ENCODE measurements around the gene TBC1D22A.
A peak's percentile ranks its signal among the peaks of the same experiment; 100 is the strongest.
"Not testable (repeated sequence)": the region's sequence is repeated elsewhere in the genome, so short reads cannot be mapped to it uniquely, and the experiment has no call there.

Gene TBC1D22A

DNA sequence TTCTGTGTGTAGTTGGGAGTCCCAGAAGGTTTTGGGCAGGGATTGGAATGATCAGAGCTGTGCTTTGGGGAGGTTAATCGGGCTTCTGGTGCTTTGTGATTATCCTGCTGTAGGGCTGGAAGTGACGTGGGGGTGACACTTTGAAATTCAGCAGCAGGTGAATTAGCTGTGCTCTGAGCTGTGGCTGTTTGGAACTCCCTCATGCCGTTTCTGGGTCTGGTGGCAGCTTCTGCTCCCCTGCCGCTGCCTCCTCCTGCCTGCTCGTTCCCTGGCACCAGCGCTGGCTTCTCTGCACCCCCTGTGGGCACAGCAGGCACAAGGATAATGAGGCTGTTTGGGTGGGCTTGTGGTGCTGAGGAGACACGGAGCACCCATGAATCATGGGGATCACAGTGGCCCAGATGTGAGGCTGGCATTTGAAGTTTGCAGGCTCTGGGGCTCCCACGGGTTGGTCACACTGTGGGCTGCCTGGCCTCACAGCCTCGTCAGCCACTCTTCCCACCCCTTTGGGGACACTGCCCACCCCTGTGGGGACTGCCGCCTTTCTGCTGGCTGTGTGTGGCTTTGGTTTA lies 49.7 kb downstream of the TBC1D22A start:
- TF ChIP-seq, protein P1, sequence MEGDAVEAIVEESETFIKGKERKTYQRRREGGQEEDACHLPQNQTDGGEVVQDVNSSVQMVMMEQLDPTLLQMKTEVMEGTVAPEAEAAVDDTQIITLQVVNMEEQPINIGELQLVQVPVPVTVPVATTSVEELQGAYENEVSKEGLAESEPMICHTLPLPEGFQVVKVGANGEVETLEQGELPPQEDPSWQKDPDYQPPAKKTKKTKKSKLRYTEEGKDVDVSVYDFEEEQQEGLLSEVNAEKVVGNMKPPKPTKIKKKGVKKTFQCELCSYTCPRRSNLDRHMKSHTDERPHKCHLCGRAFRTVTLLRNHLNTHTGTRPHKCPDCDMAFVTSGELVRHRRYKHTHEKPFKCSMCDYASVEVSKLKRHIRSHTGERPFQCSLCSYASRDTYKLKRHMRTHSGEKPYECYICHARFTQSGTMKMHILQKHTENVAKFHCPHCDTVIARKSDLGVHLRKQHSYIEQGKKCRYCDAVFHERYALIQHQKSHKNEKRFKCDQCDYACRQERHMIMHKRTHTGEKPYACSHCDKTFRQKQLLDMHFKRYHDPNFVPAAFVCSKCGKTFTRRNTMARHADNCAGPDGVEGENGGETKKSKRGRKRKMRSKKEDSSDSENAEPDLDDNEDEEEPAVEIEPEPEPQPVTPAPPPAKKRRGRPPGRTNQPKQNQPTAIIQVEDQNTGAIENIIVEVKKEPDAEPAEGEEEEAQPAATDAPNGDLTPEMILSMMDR (IDR thresholded peaks at IDR 0.05), result no peak
- Histone ChIP-seq H3K27ac (no peak overlapping the region), H3K4me3 (no peak overlapping the region)
- DNase-seq (ENCODE audit: low spot score), result peak; percentile 69

DNA sequence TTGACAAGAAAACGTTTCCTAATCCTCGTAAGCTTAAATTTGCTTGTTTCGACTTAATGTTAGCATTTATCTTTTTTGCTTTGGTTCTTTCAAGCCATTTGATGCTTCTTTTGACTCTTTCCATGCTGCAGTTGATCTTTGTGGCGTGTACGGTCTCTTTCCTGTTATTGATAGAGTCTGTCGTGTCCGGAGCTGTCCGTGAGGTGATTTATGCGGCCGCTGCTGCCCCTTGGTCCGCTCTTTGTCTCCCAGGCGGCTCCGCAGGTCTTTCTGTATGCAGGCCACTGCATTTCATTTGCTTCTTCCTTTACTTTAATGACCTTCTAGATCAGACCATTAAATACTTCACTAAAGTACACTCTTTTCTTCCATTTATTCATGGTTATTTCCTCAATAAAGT lies 50.3 kb downstream of the TBC1D22A start:
- Histone ChIP-seq H3K4me3 (no peak overlapping the region), H3K27ac (no peak overlapping the region)
- no peak for DNase-seq (ENCODE audit: low spot score)
- TF ChIP-seq, protein P1 (IDR thresholded peaks at IDR 0.05), result no peak

DNA sequence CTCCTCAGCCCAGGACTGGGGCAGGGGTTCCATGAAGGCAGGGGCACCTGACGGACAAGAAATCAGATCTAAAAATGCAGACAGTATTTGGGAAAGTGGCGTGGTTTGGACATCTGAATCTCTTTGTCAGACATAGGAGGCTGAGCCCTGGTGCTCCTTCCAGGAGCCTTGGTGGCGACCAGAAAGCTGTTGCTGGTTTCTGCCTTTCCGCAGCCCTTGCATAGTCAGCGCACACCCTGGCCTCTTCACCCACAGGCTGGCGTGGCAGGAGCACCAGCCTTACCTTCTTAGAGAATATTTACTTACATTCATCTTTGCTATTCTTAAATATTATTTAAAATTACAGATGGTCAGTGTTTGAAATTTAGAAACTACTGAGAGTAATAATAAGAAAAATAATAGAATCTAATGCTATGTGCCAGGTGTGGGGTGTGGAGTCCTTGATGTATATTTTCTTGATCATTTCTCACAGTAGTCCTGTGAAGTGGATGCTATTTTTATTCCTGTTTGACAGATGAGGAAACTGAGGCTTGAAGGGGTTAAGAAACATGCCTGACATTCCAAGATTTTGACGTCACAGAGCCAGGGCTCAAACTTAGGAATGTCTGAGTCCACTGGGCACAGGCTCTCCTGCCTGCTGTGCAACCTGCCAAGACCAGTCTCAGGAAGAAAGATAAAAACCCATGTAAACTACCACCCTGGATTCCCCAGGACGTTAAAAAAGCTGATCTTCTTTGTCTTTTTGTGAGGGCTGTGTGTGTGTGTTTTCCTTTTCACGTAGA lies 51.6 kb downstream of the TBC1D22A start:
- H3K27ac ChIP-seq, result peak overlapping the region in 1 of 2 donors; percentile 78
- no peak overlapping the region for H3K4me3 ChIP-seq
- DNase-seq (ENCODE audit: low spot score), result peak; percentile 70
- TF ChIP-seq, protein P1 (IDR thresholded peaks at IDR 0.05), result no peak

DNA sequence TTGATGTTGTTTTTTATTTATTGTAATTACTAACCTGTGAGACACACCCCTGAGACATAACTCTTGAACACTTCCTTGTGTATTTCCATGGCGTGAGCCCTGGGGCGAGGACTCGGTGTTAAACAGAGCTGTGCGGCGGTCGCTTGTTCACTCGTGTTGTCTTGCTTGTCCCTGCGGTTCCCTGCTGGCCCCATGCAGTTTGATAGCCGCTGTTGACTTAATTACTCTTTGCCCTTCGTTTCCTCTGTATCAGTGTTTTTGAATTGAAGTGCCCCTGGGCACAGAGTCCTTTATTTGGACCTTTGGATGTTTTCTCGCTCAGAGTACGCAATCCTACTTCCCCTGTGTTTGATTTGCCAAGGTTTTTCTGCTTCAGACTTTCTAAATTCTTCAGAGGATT lies 52.7 kb downstream of the TBC1D22A start:
- TF ChIP-seq, protein P1 (IDR thresholded peaks at IDR 0.05), result no peak

DNA sequence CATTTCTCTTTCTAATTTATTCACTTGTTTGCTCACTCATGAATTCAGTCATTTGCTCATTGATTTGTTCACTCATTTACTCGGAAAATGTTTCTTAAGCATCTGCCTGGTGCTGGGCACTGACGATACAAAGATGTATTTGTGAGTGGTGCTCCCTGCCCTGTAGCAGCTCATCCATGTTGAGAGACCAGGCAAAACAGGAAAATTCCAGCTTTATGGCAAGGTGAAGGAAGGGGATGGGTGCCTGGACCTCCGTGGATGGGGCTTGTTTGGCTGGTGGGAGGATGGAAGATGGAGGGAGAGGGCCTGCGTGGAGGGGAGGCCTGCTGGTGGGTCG lies 53.1 kb downstream of the TBC1D22A start:
- TF ChIP-seq, protein P1 (IDR thresholded peaks at IDR 0.05), result no peak
- Histone ChIP-seq H3K27ac (peak overlapping the region in 1 of 2 donors; percentile 66), H3K4me3 (no peak overlapping the region)
- no peak for DNase-seq (ENCODE audit: low spot score)

More for the DNA sequence above, 52.7 kb downstream of the TBC1D22A start:
- no peak overlapping the region for H3K27ac ChIP-seq
- no peak overlapping the region for H3K4me3 ChIP-seq
- peak; percentile 55 for DNase-seq (ENCODE audit: low spot score)

DNA sequence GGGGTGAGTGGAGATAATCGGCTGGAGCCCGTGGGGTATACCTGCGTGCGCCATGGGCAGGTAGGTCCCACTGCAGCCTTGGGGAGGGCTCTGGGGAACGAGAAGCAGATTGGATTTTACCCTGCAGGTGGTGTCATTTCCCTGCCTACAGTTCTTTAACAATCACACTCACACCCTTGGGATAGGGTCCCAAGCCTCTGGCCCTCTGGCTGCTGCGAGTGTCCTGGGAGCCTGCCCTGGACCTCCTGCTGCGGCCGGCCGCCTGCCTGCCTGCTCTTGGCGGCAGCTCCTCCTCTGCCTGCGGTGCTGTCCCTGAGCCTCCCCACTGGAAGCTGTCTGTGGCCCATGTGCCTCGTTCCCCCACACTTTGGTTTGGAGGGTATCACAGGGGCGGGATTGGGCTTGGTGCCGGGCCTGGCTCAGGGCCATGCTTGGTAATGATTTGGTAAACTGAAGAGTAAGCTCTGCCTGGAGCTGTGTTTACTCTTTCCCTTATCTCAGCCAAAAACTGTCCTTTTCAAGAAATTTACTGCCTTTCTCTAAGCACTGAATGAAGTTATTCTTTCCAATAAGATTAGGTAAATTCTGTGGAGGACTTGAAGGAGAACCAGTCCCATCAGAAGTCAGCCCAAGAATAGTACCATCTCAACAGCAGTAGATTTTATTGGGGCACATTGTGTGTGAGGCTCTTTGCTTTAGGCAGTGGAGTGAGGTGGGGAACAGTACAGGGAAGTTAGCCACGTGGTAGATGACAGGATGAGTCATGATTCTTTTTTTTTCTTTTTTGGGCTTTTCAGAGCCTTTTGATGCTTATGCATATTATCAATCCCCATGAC lies 53.7 kb downstream of the TBC1D22A start:
- Histone ChIP-seq H3K4me3 (no peak overlapping the region), H3K27ac (peak overlapping the region in 1 of 2 donors; percentile 66)
- DNase-seq (ENCODE audit: low spot score), result peak; percentile 69
- TF ChIP-seq, protein P1 (IDR thresholded peaks at IDR 0.05), result no peak

DNA sequence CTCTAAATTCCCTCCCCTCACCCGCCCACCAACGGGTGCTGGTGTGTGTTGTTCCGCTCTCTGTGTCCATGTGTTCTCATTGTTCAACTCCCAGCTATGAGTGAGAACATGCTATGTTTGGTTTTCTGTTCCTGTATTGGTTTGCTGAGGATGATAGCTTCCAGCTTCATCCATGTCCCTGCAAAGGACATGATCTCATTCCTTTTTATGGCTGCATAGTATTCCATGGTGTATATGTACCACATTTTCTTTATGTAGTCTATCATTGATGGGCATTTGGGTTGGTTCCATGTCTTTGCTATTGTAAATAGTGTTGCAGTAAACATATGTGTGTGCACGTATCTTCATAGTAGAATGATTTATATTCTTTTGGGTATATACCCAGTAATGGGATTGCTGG lies 54.9 kb downstream of the TBC1D22A start:
- DNase-seq (ENCODE audit: low spot score); H3K27ac ChIP-seq; H3K4me3 ChIP-seq: not testable (repeated sequence)
